ENCODE measurements around the gene HOXB3.

The HOXB3 gene

GRCh38 chr17:48596735-48597527 lies 6.9 kb upstream of the HOXB3 start:
- DNase-seq = no peak

DNA sequence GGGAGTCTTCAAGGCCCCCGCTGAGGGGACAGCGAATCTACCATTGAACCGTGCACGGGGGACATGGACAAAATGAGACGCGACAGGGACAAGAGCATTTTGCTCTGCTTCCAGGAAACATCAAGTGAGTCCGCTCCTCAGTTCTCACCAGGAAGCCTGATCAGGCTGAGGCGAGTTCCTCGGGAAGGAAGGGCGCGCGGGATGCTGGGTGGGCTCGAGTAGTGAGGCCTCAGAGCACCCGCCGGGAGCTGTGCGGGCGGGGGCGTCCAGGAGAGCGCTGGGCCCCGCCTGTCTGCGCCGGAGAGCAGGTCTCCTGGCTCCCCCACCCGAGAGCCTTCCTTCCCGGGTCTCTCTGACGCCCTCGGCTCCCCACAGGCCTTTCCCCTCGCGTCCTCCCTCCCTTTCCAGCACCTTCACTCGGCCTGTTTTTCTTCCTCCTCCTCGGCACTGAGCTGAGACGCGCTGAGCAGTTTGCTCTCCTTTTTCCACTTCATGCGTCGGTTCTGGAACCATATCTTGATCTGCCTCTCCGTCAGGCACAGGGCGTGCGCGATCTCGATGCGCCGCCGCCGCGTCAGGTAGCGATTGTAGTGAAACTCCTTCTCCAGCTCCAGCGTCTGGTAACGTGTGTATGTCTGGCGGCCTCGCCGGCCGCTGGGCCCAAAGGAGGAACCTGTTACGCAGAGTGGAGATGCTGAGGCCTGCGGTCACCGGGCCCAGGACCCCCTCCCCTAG lies 6.1 kb upstream of the HOXB3 start:
- peak; percentile 63 for DNase-seq

- no peak for DNase-seq
These were observed 5.4 kb upstream of the HOXB3 start for GRCh38 chr17:48595278-48595999.

DNA sequence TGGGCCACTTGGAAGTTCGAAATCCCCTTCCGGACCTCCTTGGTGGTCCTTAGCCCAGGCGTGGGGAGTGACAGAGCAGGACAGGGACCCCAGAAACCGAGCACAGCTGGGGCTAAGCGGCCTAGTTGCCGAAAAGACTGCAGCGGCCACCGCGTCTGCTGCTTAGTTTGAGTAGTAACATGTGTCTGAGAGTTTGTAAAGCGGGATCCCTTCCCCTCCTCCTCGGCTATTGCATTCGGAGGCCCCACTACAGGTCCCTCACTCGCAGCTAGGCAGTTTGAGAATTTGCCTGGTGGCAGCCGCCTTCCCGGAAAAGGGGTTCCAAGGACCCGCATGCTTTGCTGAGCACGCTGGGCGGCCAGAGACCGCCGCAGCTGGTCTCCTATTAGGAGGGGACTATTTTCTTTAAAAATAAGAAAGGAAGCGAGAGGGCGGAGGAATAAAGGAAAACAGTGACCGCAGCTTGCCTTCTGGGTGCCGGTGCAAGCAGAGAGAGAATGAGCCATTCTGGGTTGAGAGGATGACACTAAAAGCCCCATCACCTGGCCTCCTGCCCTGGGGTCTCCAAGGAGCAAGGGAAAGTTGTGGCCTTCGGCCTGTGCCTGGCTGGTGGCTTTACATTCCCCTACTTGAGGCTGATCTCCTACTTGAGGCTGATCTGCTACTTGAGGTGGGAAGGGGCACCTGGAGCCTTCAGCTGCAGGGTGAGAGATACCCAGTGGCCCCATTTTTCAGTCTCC lies 4.7 kb upstream of the HOXB3 start:
- no peak for DNase-seq

DNA sequence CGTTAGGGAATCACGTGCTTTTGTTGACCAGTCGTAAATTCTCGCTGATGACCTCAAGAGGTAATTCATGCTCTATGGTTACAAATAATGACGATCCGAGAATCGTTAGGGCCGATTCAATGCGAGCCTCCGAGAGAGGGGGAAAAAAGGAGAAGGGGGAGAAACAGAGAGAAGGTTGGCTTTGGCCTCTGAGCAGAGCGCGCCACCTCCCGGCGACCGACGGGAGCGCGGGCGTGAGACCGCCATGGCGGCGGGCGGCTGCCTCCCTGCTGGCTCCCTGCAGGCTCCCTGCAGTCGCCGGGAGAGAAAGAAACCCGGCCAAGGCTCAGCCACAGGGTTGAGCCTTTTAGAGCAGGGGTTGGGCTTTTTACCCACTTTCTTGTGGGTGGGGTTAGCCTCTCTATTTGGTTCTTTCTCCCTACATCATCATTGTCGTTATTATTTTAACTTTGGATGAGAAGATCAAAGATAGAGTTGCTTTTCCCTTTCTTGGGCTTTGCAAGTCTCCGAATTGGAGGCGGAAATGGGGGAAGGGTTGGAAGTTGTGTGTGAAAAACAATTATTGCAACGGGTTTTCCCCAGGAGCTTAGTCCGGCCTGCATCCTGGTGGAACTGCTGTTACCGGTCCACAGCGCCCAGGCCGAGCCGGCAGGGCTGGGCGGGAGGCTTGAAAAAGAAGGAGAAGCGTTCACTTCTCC lies 3.9 kb upstream of the HOXB3 start:
- DNase-seq = peak; percentile 90

DNA sequence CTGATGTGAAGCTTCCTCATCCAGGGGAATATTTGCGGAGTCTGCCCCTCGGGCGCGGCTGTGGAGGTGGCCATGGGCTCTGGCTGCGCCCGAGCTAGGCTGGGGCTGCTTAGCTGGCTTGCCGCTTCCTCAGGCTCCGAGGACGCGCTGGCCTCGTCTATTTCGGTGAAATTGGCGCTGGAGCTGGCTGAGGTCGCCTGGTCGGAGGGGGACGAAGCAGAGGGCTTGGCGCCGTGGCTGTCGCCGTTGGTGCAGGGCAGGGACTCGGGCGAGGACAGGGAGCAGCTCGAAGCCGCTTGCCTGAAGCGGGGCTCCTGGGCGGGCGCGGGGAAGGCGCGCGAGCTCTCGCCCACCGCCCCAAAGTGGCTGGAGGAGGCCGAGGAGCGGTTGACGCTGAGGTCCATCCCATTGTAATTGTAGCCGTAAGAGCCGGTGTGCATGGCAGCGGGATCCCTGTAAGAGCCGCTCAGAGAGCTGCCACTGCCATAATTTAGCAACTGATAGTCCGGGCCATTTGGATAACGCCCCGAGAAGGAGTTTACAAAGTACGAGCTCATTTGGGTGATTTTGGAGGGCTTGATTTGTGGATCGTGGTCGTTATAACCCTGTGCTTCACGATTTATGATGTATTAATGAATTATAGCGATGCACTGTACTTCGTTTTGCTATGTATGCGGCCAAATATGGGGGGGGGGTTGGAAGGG lies 3.2 kb upstream of the HOXB3 start, which contains the start of gene HOXB5:
Gene HOXB5 (minus strand): TSS at position 654 of the 704 bp plus-strand sequence. CDS start 97 bp downstream, at position 557.
- DNase-seq = peak; percentile 50

DNA sequence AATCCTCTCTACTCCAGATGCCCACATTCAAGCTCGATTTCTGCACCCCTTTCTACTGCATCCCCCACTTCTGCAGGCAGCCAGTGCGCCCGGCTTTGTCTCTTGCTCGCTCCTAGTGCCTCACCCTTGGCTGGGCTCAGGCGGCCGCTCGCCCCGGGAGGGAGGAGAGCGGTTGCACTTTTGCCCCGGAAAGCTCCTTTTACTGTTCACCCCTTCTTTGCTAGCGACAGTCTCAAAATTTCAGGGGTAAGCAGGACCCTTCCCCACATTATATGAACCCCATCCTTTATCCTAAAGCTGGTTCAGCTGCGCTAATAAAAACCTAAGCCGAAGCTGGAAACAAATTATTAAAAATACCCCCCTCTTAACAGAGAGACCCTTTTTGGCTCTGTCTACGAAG lies 2.5 kb upstream of the HOXB3 start:
- no peak for DNase-seq

- DNase-seq = no peak
These were observed 2.0 kb upstream of the HOXB3 start for GRCh38 chr17:48592057-48592514.

GRCh38 chr17:48591255-48592056 lies 1.4 kb upstream of the HOXB3 start:
- DNase-seq = no peak

- no peak for DNase-seq
These were observed 643 bp upstream of the HOXB3 start for GRCh38 chr17:48590607-48591161.

DNA sequence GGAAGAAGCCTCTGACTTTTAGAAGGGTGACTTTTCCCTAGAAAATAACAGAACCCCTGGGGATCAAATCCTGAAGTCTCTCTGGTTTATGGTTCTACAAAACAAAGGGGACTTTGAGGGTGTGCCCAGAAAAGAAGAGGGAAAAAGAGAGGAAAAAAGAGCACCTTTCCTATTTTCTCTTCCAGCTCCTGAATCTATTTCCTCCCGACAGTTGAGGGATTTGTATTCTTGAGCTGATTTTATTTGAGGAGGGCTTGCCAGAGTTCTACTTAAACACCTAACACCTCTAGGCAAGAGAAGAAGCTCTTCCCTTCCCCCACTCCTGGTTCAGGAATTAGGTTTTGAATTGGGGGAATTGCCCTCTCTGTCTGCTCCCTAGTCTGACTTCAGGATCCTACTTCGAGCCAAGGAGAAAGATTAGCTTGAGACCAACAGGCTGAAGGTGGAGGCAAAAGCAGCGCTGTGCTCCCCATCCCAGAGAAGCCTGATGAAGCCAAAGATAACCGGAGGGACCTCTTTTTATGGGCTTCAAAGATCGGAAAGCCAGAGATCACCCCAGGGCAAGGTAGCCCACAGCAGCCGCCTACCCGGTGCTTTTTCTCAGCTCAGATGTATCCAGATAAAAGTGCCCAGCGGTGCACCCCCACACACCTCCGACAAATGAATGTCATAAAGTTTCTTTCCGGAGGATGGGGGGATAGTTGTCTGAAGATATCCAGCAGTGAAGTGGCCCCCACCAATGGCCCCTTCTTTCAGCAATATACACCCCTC lies 796 bp downstream of the HOXB3 start:
- DNase-seq = no peak

DNA sequence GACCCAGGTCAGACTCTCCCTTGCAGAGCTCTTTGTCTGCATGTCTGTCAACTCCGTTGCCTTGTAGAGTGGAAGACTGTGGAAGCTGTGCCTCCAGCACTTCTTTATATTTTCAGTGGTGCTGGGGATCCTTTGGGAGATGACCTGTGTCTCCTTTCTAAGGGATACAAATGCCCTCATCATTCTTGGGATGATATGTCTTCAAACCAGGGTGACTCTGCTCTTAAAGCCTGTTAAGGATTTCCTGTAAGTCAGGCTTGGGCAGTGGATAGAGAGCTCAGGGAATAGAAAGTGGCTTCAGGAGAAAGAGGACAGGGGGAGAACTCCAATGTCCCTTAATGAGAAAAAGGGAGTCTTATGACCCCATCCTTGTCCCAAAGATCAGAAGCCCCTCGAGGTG lies 1.5 kb downstream of the HOXB3 start:
- DNase-seq = no peak

- DNase-seq = no peak
These were observed 2.0 kb downstream of the HOXB3 start for GRCh38 chr17:48588074-48588415.

DNA sequence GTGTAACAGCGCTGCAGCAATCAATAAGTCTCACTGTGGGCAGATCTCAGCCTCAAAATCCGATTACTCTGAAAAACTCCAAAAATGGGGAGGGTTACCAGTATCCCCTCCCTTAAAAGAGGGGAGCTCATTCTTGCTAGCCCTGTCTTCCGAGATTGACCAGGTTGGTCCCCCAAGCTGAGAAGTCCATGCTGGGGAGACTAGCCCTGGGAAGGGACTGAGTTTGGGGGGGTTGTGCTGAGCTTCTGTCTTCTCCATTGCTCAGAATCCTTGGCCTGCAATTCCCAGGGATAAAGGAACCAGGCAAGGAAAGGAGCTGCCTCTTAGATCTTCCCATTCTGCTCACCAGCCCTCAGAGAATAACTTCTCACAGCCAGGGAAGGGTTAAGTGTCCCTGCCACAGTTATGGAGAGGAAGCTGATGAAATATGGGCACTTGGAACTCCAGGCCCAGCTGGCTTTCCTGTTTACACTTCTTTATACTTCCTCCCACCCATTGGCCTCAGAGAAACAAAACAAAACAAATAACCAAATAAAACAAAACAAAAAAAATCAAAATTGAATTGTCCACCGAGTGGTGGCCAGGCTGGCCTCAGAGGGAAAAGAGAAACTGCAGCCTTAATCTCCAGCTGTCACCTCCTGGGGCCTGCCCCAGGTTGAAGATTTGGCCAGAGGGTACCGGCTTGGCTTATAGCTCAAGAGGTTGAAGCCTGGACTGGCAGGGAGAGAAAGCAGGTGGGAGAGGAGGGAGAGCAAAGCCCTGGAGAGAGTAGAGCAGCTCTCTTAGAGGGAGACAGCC lies 2.6 kb downstream of the HOXB3 start:
- no peak for DNase-seq

DNA sequence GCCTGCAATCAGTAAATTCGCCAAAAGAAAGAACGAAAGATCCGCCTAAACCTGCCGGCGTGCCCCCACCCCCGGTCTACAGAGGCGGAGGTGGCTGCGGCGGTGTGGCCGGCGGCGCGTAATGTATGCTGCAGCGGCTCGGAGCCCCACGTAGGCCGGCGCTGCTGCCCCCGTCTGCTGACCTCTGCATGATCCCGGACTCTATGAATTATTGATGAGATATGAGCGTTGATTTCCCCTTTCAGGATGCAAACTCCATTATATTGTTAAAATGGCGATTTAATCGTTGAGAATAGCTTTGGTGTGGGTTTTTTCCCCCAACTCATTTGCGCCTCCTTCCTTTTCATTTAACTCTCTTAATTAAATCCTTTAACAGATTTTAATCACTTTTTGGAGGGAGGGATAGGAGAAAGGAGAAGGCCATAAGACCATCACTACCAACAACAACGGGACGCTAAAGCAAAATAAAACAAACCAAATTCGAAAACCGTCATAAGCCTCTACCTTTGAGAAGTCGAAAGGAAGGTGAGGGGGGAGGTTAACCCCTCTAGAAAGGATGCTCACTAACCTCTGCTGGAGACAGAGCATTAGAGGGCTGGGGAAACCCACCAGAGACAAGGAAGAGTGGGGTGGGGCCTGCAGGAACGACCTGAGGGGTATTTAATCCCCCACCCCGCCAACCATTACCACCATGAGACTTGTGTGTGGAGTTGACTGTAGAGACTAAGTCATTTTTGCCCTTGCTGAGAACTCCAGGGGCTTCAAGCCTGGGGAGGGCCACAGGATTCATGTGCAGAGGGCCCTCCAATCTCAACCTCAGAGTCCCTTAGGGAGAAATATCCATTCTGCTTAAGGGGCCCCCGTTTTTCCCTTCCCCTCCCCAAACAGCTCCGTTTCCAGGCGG lies 3.4 kb downstream of the HOXB3 start:
- DNase-seq = peak; percentile 56

DNA sequence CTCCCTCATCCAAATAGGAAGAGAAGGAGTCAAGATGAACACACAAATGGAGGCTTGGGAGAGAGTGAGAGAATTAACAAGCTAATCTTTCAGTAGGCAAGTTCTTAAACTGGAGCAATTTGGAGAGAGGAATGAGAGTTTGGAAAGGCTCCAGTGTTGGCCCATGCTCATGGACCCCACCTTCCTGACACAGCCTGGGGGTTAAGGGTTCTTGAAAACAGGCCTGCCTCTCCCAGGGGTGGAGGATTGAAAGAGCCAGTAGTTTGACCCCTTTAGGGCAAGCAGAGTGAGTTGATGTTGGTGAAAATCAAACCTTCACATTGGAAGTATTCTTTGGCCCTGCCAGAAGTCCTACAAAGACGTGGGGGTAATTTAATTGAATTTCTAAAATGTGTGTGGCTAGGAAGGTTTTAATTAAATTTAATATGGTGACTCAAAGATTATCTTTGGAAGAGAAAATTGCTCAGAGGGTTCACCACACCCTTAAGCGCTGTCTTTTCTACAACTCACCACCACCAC lies 5.8 kb downstream of the HOXB3 start:
- no peak for DNase-seq

GRCh38 chr17:48583708-48584222 lies 6.3 kb downstream of the HOXB3 start:
- no peak for DNase-seq

All from stimulated activated CD8-positive, alpha-beta memory T cell treated with anti-CD3 and anti-CD28 coated beads, Interleukin-4, amount 100 ng/mL, for 48 hours (primary cell).